HL-60 (cell line): ENCODE results near the gene FOXI1.

ENCODE experiments used
- CTCF ChIP-seq: IDR thresholded peaks from one replicate; pipeline ENCODE4 v1.5.1; 2011; ENCODE audit warnings: low read length, control low read depth, inconsistent platforms; ENCODE audit not compliant: insufficient read depth
- GABPA ChIP-seq: IDR thresholded peaks from 2 replicates; pipeline ENCODE4 v1.6.1; 2012; ENCODE audit warnings: low read depth
- POLR2AphosphoS5 ChIP-seq: IDR thresholded peaks from 2 replicates; pipeline ENCODE4 v1.6.1; 2012; ENCODE audit warnings: low read depth
- SPI1 ChIP-seq: IDR thresholded peaks from 2 replicates; pipeline ENCODE4 v1.6.1; 2012; ENCODE audit warnings: low read depth, mild to moderate bottlenecking, borderline replicate concordance

DNA sequence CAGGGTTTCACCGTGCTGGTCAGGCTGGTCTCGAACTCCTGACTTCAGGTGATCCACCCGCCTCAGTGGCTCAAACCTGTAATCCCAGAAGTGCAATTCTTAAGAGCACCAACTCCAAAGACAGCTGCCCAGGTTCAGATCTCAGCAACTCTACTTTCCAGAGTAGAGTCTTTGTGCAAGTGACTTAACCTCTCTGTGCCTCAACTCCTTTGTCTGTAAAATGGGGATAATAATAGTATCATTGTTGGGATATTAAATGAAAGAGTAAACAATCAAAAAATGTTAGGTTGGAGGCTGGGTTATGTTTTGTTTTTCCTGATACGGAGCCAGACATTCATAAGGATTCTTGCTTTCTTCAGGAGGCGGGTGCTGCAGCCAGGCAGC lies 45.0 kb downstream of the FOXI1 start:
- no peak for TF ChIP-seq GABPA
- TF ChIP-seq CTCF: no peak
- no peak for TF ChIP-seq POLR2AphosphoS5
- TF ChIP-seq SPI1: no peak
